Hepatocyte (in vitro differentiated cells): ENCODE data around the gene CHI3L2. TPM values are rescaled to one million over a fixed set of nuclear protein-coding genes. Genes with fewer than 3 reads are reported as not detected.

Source experiments
- DNase-seq: peaks from one replicate; pipeline ENCODE4 v3.0.0-alpha.2; 2016; ENCODE audit warnings: low spot score
- H2AFZ ChIP-seq: fragments of 200-600 bp; sonication (generic); 2 replicates; pipeline ENCODE4 v1.6.0; 2016; ENCODE audit warnings: antibody characterized with exemption, mild to moderate bottlenecking
- H3K27ac ChIP-seq: fragments of 200-600 bp; sonication (generic); 2 replicates; pipeline ENCODE4 v1.5.1; 2016; ENCODE audit warnings: mild to moderate bottlenecking
- H3K27me3 ChIP-seq: fragments of 200-600 bp; sonication (generic); 2 replicates; pipeline ENCODE4 v1.6.1; 2016
- H3K36me3 ChIP-seq: fragments of 200-600 bp; sonication (generic); replicated peaks from 2 replicates; pipeline ENCODE4 v1.5.1; 2016; ENCODE audit warnings: low read depth; ENCODE audit not compliant: insufficient read depth
- H3K4me1 ChIP-seq: fragments of 200-600 bp; sonication (generic); 2 replicates; pipeline ENCODE4 v1.5.1; 2016; ENCODE audit warnings: mild to moderate bottlenecking, moderate library complexity; ENCODE audit not compliant: insufficient read depth
- H3K4me2 ChIP-seq: fragments of 200-600 bp; sonication (generic); 2 replicates; pipeline ENCODE4 v1.6.0; 2016
- H3K4me3 ChIP-seq: fragments of 200-600 bp; sonication (generic); 2 replicates; pipeline ENCODE4 v1.5.1; 2016; ENCODE audit warnings: mild to moderate bottlenecking
- H3K79me2 ChIP-seq: fragments of 200-600 bp; sonication (generic); 2 replicates; pipeline ENCODE4 v1.6.0; 2017; ENCODE audit warnings: mild to moderate bottlenecking
- H3K9me2 ChIP-seq: fragments of 200-600 bp; sonication (generic); replicated peaks from 2 replicates; pipeline ENCODE4 v1.6.0; 2017; ENCODE audit warnings: mild to moderate bottlenecking; ENCODE audit not compliant: insufficient read depth
- H3K9me3 ChIP-seq: fragments of 200-600 bp; sonication (generic); 2 replicates; pipeline ENCODE4 v1.5.1; 2016; ENCODE audit warnings: low read depth, mild to moderate bottlenecking
- H4K20me1 ChIP-seq: fragments of 200-600 bp; sonication (generic); 2 replicates; pipeline ENCODE4 v1.6.0; 2016; ENCODE audit warnings: mild to moderate bottlenecking; ENCODE audit not compliant: insufficient read depth, poor library complexity, severe bottlenecking
- EZH2 ChIP-seq: fragments of 200-600 bp; sonication (generic); IDR thresholded peaks from 2 replicates; pipeline ENCODE4 v1.6.1; 2016; ENCODE audit warnings: antibody characterized with exemption, mild to moderate bottlenecking, borderline replicate concordance
- EZH2phosphoT487 ChIP-seq: fragments of 200-600 bp; sonication (generic); IDR thresholded peaks from one replicate; pipeline ENCODE4 v1.6.1; 2018; ENCODE audit warnings: antibody characterized with exemption, mild to moderate bottlenecking, low read depth, moderate library complexity; ENCODE audit not compliant: unreplicated experiment, severe bottlenecking
- WGBS: methylation state at CpG from one replicate; pipeline ENCODE4 v1.1.6; 2016; ENCODE audit warnings: low lambda C conversion rate; ENCODE audit errors: missing lambda C conversion rate; 5-methylcytosine and 5-hydroxymethylcytosine counted together
- polyA plus RNA-seq: library from polyadenylated mRNA; unstranded; fragments of >200 nt; fragmentation: Nextera tagmentation; extraction: Ambion mirVana; gene quantifications from 2 replicates; pipeline ENCODE4 v1.2.1, GENCODE V29; 2016
- total RNA-seq: library from RNA; depleted of rRNA; stranded (reverse); fragments of >200 nt; gene quantifications from 2 replicates; pipeline ENCODE4 v1.2.3, GENCODE V29; 2014
- TF ChIP-seq, protein P1 (sequence below): fragments of 200-600 bp; sonication (generic); IDR thresholded peaks from 2 replicates; pipeline ENCODE4 v1.5.1; 2016; ENCODE audit warnings: antibody characterized with exemption, mild to moderate bottlenecking; ENCODE audit not compliant: poor library complexity

CHI3L2 gene
- total and polyA plus RNA-seq, 2 experiments from 2014 or later = 0.24 to 5.7 TPM

DNA sequence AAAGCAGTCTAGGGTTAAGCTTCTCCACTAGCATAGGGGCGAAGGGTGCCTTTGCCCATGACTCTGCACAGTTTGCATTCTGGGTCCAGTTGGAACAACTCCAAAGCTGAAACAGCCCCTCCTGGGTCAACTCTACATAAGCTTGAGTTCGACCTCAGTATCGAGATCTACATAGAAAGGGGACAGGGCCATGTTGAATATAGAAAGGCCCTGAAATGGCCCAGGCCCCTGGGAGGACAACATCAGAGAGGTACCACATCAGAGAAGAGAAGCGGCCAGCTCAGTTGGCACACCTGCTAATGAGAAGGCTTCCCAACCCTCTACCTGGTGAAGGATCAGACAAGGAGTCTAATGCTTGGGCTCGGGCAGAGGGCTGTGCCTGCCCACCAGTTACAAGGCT is 28.7 kb upstream of the CHI3L2 start:
- no peaks in the 10 kb centered on the region for H3K9me3 ChIP-seq
- H3K79me2 ChIP-seq = no peaks in the 10 kb centered on the region
- H3K4me1 ChIP-seq = peaks cover 31% of the 10 kb centered on the region
- DNase-seq = no peak
- H2AFZ ChIP-seq = no peak overlapping the region
- H3K4me2 ChIP-seq = no peak overlapping the region
- 95% methylated on average over 5 of the region's 5 CpGs for WGBS
- H3K27ac ChIP-seq = no peak overlapping the region
- H3K27me3 ChIP-seq = no peaks in the 10 kb centered on the region
- no peak for TF ChIP-seq EZH2phosphoT487
- TF ChIP-seq, protein P1, sequence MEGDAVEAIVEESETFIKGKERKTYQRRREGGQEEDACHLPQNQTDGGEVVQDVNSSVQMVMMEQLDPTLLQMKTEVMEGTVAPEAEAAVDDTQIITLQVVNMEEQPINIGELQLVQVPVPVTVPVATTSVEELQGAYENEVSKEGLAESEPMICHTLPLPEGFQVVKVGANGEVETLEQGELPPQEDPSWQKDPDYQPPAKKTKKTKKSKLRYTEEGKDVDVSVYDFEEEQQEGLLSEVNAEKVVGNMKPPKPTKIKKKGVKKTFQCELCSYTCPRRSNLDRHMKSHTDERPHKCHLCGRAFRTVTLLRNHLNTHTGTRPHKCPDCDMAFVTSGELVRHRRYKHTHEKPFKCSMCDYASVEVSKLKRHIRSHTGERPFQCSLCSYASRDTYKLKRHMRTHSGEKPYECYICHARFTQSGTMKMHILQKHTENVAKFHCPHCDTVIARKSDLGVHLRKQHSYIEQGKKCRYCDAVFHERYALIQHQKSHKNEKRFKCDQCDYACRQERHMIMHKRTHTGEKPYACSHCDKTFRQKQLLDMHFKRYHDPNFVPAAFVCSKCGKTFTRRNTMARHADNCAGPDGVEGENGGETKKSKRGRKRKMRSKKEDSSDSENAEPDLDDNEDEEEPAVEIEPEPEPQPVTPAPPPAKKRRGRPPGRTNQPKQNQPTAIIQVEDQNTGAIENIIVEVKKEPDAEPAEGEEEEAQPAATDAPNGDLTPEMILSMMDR = no peak
- TF ChIP-seq EZH2 = no peak
- H3K9me2 ChIP-seq = no peaks in the 10 kb centered on the region
- no peak overlapping the region for H3K4me3 ChIP-seq
- H4K20me1 ChIP-seq = no peaks in the 10 kb centered on the region
- H3K36me3 ChIP-seq = no peaks in the 10 kb centered on the region

DNA sequence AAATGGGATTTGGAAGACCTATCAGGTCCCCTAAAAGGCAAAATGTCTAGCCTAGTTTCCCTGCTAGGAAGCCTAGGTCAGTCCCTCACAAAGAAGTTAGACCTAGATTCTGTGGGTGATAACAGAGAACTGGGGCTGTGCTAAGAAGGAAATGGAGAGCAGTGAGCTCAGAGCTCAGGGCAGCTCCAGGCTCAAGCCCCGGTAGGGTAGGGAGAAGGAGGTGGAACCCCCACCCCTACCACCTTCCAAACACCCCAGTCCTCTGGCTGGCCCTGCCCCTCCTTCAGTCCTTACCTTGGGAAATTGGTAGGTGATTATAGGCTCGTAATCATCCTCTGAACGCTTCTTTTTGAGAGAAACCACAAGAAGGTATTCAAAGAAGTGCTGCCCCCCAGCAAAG is 28.2 kb upstream of the CHI3L2 start:
- no peaks in the 10 kb centered on the region for H3K36me3 ChIP-seq
- no peaks in the 10 kb centered on the region for H3K79me2 ChIP-seq
- H3K4me1 ChIP-seq = peaks cover 31% of the 10 kb centered on the region
- H3K27ac ChIP-seq = no peak overlapping the region
- no peak for DNase-seq
- no peak overlapping the region for H2AFZ ChIP-seq
- TF ChIP-seq, protein P1 = no peak
- no peak for TF ChIP-seq EZH2phosphoT487
- TF ChIP-seq EZH2 = no peak
- no peaks in the 10 kb centered on the region for H3K9me2 ChIP-seq
- H3K4me3 ChIP-seq = no peak overlapping the region
- H3K9me3 ChIP-seq = no peaks in the 10 kb centered on the region
- H4K20me1 ChIP-seq = no peaks in the 10 kb centered on the region
- H3K27me3 ChIP-seq = no peaks in the 10 kb centered on the region
- H3K4me2 ChIP-seq = no peak overlapping the region
- 84% methylated on average over 3 of the region's 3 CpGs for WGBS

DNA sequence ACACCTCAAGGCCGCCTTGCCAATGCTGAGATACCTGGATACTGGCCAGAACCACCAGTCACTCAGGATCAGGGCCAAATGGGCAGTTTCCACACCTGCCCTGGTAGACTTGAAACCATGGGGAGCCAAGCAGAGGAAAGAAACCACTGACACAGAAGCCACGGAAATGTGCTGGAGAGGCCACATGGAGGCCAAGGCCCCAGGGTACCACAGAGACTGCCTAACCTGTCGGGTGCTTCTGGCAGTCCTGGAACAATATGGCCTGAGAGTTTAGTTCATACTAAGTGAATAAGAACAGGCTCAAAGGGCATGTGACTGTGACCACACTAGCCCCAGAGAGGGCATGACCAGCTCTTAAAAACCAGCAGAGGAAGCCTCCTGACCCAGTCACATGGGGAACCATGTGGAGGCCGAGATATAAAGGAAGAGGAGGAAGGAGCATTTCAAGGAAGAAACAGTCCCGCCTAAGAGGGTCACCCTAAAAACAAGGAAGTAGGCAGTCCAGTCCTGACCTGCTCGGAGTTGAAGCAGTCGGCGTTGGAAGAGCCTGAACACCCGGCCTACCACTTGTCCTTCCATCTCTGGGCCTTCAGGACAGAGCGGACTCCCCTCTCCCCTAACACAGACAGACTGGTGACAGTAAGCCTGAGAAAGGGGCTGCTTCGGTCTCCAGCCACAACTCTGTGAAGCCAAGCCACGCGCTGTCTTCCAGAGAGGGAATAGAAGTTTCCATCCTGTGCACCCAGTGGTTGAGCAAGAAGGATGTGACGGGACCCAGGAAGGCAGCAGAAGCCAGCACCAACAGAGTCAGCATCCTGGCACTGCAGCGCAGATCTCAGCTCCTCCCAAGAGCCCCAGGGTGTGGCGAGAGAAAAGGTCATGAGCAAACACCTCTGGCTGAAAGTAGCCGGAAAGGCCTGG is 27.4 kb upstream of the CHI3L2 start, which contains the start of gene DENND2D:
Gene DENND2D (minus strand): TSS at position 766 of the 921 bp plus-strand sequence. CDS start 187 bp downstream, at position 579.
- no peak for DNase-seq
- no peak within 1 kb of the TSS for H3K4me3 ChIP-seq
- H3K4me2 ChIP-seq = no peak within 1 kb of the TSS
- TF ChIP-seq, protein P1 = no peak
- TF ChIP-seq EZH2phosphoT487 (no peak), EZH2 (no peak)
- H3K36me3 ChIP-seq = no peaks in the 10 kb centered on the region
- no peak within 1 kb of the TSS for H3K27ac ChIP-seq
- H3K27me3 ChIP-seq = no peaks in the 10 kb centered on the region
- WGBS = 86% methylated on average over 17 of the region's 17 CpGs
- no peaks in the 10 kb centered on the region for H3K9me2 ChIP-seq
- no peaks in the 10 kb centered on the region for H3K9me3 ChIP-seq
- no peaks in the 10 kb centered on the region for H4K20me1 ChIP-seq
- no peak within 1 kb of the TSS for H2AFZ ChIP-seq
- H3K4me1 ChIP-seq = peaks cover 26% of the 10 kb centered on the region
- H3K79me2 ChIP-seq = no peaks in the 10 kb centered on the region
